OCI-LY7 (cell line): ENCODE measurements around the gene TRRAP.

Experiments
- CTCF ChIP-seq: fragments of 200-600 bp; sonication (generic); conservative IDR thresholded peaks from 2 replicates; pipeline ENCODE4 v1.5.1; 2014; ENCODE audit warnings: mild to moderate bottlenecking, antibody characterized with exemption, low read length, moderate library complexity, mixed read lengths
- EZH2phosphoT487 ChIP-seq: fragments of 200-600 bp; sonication (generic); IDR thresholded peaks from 2 replicates; pipeline ENCODE4 v1.6.1; 2018; ENCODE audit warnings: low read depth, borderline replicate concordance, mild to moderate bottlenecking, mixed run types, antibody characterized with exemption, low read length, moderate library complexity, mixed read lengths

- TF ChIP-seq CTCF (no peak), EZH2phosphoT487 (no peak)
These were observed 117.8 kb downstream of the TRRAP start for GRCh38 chr7:98996150-98996552.
